Brain microvascular endothelial cell (primary cell): ENCODE data around the gene CDS1.
"Not testable (repeated sequence)": the region's sequence is repeated elsewhere in the genome, so short reads cannot be mapped to it uniquely, and the experiment has no call there.

ENCODE experiments used
- DNase-seq: peaks from one replicate; pipeline ENCODE4 v3.0.0-alpha.2; 2020
- H3K27ac ChIP-seq: fragments of 250-450 bp; sonication (Bioruptor Pico); 2 replicates; pipeline ENCODE4 v1.5.1; 2020; ENCODE audit warnings: mild to moderate bottlenecking, moderate library complexity
- H3K27me3 ChIP-seq: fragments of 250-450 bp; sonication (Bioruptor Pico); replicated peaks from 2 replicates; pipeline ENCODE4 v1.5.1; 2020; ENCODE audit warnings: mild to moderate bottlenecking
- H3K36me3 ChIP-seq: fragments of 250-450 bp; sonication (Bioruptor Pico); replicated peaks from 2 replicates; pipeline ENCODE4 v1.5.1; 2020; ENCODE audit warnings: mild to moderate bottlenecking
- H3K4me3 ChIP-seq: 2 replicates; pipeline ENCODE4 v1.5.1; 2011; ENCODE audit warnings: low read depth, mild to moderate bottlenecking, control low read depth, low read length, moderate library complexity
- CTCF ChIP-seq: IDR thresholded peaks from 2 replicates; pipeline ENCODE4 v1.5.1; 2011; ENCODE audit warnings: low read depth, mild to moderate bottlenecking, moderate library complexity, low read length, control low read depth, inconsistent platforms; ENCODE audit errors: missing control alignments
- in situ Hi-C: cut with HindIII; loops from 2 replicates; pipeline ENCODE4 v1.10.0; 2017; ENCODE audit warnings: low sequenced_read_pairs, low pct_ligation_motif_present

CDS1 gene

DNA sequence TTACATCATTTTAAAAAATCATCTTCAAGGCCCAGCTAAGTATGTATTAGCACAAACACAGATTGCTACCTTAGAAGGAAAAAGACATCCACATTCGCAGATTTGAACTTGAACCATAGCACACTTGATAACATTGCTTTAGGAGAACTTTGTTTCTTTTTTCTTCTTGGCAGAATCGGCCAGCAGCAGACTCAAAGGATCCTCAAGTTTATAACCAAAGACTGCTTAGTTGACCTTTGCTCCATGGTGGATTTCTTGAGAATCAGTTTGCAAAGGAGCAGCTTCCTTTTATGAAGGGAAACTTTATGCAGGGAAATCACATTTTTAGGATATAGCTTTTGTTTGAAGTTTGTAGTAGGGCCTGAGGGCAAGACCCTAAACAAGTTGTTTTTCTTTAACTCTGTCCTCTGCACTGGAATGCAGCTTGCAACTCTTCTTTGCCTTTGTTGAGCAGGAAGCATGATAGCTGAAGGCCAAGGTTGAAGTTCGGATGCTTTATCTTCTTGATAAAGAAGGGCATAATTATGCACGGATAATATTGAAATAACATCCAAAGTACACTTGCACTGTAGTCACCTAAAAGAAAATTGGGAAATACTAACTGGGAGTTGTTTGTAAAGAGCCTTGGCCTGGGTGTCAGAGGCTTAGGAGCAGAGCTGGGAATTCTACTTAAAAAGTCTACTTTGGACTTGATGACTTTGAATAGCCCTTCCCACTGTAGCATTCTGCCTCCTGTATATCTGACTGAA lies 78.4 kb downstream of the CDS1 start:
- Histone ChIP-seq H3K36me3 (peaks cover 4% of the 10 kb centered on the region), H3K27me3 (no peaks in the 10 kb centered on the region), H3K27ac (no peak overlapping the region), H3K4me3 (no peak overlapping the region)
- DNase-seq, result no peak
- no peak for TF ChIP-seq CTCF
- in situ Hi-C loops, result no loop called here

DNA sequence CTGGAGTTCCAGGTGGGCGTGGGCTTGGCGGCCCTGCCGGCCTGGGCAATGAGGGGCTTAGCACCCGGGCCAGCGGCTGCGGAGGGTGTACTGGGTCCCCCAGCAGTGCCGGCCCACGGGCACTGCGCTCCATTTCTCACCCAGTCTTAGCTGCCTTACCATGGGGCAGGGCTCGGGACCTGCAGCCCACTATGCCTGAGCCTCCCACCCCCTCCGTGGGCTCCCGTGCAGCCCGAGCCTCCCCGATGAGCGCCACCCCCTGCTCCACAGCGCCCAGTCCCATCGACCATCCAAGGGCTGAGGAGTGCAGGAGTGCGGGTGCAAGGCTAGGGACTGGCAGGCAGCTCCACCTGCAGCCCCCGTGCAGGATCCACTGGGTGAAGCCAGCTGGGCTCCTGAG lies 81.8 kb downstream of the CDS1 start:
- H3K4me3 ChIP-seq, H3K27ac ChIP-seq, H3K36me3 ChIP-seq, in situ Hi-C loops, H3K27me3 ChIP-seq, DNase-seq: not testable (repeated sequence)

DNA sequence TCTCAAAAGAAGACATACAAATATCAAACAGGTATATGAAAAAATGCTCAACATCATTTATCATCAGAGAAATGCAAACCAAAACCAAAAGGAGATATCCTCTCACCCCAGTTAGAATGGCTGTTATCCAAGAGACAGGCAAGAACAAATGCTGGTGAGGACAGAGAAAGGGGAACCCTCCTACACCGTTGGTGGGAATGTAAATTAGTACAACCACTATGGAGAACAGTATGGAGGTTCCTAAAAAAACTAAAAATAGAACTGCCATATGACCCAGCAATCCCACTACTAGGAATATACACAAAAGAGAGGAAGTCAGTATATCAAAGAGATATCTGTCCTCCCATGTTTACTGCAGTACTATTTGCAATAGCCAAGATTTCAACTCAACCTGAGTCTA lies 83.5 kb downstream of the CDS1 start:
- no peaks in the 10 kb centered on the region for H3K27me3 ChIP-seq
- no peak for DNase-seq
- TF ChIP-seq CTCF, result no peak
- H3K36me3 ChIP-seq, result peaks cover 9% of the 10 kb centered on the region
- H3K4me3 ChIP-seq, result no peak overlapping the region
- H3K27ac ChIP-seq, result no peak overlapping the region
- in situ Hi-C loops, result no loop called here

GRCh38 chr4:84669201-84669600 lies 86.3 kb downstream of the CDS1 start:
- no peak overlapping the region for H3K4me3 ChIP-seq
- peaks cover 15% of the 10 kb centered on the region for H3K36me3 ChIP-seq
- no peak for DNase-seq
- in situ Hi-C loops, result no loop called here
- no peak for TF ChIP-seq CTCF
- H3K27ac ChIP-seq, result no peak overlapping the region
- no peaks in the 10 kb centered on the region for H3K27me3 ChIP-seq

DNA sequence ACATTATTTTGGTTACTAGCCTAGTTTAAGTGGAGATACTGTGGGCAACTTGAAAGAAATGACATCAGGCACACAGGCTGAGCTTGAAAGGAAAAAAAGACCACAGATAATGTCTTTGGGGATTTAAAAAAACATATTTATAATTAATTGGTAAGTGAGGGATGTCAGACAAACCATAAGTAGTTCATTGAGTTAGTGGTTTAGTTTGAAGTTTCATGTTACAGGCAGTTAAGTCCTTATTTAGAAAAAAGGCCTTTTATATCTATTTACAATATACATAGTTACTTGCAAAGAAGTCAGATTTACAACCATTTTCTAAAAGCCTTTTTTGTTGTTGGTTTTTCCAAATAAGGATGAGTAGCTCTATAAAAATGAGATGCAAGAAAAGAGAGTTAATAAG lies 89.2 kb downstream of the CDS1 start:
- DNase-seq, result no peak
- Histone ChIP-seq H3K27me3 (no peaks in the 10 kb centered on the region), H3K27ac (no peak overlapping the region), H3K4me3 (no peak overlapping the region), H3K36me3 (peaks cover 20% of the 10 kb centered on the region)
- no peak for TF ChIP-seq CTCF
- in situ Hi-C loops, result no loop called here

DNA sequence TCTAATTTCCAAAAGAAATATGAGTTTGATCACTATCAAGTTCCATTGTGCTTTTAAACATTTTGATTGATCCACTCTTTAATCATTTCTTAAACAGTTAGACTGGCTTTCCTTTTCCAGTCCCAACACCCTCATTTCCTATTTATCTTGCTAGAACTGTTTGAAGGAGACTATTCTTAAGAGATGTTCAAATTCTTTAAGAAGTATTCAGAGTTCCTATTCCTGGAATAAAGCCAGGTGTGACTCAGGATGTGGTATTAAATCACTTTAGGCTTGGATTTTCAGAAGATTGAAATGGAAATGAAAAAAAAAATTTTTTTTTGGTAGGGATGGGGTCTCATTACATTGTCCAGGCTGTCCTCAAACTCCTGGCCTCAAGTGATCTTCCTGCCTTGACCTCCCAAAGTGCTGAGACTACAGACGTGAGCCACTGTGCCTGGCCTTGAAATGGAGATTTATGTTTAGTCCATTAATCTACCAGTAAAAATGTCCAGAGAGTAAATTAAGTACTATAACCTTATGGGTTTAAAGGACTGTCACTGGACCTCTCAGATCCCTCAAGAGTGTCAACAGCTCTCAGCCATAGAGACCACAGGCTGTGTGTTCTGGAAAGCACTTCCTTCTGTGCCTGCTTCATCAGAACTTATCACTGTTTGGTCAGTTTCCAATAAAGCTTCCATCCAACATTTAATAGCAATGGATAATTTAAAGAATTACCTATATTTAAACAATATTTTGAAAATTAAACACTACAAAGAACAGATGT lies 90.7 kb downstream of the CDS1 start:
- in situ Hi-C loops, result no loop called here
- no peaks in the 10 kb centered on the region for H3K27me3 ChIP-seq
- DNase-seq, result peak; percentile 75
- no peak for TF ChIP-seq CTCF
- H3K27ac ChIP-seq, result peak overlapping the region; percentile 26
- peaks cover 27% of the 10 kb centered on the region for H3K36me3 ChIP-seq
- no peak overlapping the region for H3K4me3 ChIP-seq
